ENCODE results near the gene ABCB8.

GRCh38 chr7:151095123-151095797, 67.0 kb downstream of the ABCB8 start:
- TF ChIP-seq TAF1 (IDR thresholded peaks at IDR 0.05; ENCODE audit: low read depth, low read length) (no peak), CTCF (IDR thresholded peaks at IDR 0.05; ENCODE audit: control extremely low read depth in 1 of 3, insufficient read depth in 1 of 3, low read depth in 1 of 3, low read length in 3 of 3) (no peak), HDAC2 (IDR thresholded peaks at IDR 0.05; ENCODE audit: borderline replicate concordance in 1 of 2, low read depth in 2 of 2, low read length in 2 of 2) (no peak), NANOG (IDR thresholded peaks at IDR 0.05; ENCODE audit: insufficient read depth, low read depth, low read length, poor library complexity, severe bottlenecking) (no peak), CEBPB (IDR thresholded peaks at IDR 0.05; ENCODE audit: low read depth, low read length) (no peak)
